NCI-H446 (cell line): Measurements from ENCODE around the gene LBH.
A peak's percentile ranks its signal among the peaks of the same experiment; 100 is the strongest.

Source experiments
- DNase-seq, 2 experiments: peaks; one replicate each; lab custom pipeline; 2025; lab: John Stamatoyannopoulos, UW

Gene LBH

DNA sequence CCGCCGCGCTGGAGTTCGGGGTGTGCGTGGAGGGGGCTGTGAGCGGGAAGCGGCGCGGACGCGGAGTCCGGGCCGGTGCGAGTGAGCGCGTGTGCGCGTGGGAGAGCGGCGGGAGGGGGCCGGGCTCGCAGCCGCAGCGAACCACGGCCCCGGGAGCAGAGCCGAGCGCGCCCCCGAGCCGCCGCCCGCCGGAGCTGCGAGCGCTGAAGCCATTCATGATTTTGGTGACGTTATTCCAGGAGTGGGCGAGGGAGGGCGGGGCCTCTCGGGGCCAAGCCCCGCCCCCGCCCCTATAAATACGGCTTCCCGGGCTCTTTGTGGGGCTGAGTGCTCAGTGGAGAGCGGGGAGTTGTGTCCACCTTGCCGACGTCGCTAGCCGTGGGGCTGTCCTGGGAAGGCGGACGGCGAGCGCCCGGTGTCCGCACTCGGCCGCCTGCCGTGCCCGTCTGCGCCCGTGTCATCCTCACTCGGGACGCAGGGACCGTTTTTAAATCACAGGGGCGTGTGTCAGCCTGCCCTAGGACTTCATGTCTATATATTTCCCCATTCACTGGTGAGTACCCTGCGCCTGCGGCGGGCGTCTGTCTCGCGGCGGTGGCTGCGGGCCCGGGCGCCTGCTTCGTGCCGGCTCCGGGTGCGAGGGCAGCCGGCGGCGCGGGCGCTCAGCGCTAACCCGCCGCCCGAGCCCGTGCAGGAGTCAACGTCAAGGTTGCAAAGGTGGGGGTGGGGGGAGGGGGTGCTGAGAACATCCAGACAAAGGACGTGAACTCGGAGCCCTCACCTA is at the start of gene LBH:
LBH (plus strand) TSS at position 323 of the 784 bp plus-strand sequence; CDS start at position 528, 205 bp downstream.
- peak; percentile 57 to 82 for DNase-seq

GRCh38 chr2:30184035-30184434 is 47.3 kb upstream of the LBH start:
- DNase-seq = no peak

DNA sequence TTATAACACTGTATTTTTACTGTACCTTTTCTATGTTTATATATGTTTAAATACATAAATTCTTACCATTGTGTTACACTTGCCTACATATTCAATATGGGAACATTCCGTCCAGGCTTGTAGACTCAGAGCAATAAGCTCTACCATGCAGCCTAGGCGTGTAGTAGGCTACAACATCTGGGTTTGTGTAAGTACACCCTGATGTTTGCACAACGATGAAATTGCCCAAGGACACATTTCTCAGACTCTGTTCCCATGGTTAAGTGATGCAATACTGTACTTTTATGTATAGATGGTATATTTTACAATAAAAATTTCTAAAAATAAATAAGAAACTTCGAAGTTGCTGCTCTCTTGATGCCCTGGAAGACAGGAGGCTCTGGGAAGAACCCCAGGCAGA is 46.2 kb upstream of the LBH start:
- DNase-seq = no peak

DNA sequence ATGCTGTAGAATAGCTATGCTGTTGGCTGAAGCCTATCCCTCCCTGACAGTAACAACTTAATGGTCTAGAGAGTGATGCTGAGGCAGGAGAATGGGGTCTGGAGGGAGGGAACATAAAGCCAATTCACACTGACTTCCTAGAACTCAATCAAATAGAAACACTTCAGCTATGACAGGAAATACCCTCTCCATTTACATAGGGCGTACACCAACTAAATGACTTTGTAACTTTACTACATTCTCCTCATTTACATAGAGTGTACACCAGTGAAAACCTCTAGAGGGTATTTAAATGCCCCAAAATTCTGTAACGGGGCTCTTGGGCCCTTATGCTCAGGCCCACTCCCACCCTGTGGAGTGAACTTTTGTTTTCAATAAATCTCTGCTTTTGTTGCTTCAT is 43.0 kb upstream of the LBH start:
- no peak for DNase-seq

DNA sequence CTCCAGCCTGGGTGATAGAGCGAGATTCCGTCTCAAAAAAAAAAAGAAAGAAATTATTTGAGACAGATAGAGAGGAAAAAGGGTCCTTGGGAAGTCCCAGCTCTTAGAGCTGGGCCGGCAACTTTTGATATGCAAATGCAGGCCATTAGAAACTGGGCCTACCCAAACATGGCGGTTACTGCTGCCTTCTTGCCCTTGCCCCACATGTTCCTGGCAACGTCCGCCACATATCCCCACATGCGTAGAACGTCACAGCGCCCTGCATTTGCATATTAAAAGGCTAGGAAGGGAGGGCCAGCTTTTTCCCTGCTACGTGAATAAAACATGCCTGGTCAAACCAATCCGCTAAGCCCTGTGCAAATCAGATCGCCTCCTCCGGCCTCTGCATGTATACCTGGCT is 40.7 kb upstream of the LBH start:
- DNase-seq = no peak

DNA sequence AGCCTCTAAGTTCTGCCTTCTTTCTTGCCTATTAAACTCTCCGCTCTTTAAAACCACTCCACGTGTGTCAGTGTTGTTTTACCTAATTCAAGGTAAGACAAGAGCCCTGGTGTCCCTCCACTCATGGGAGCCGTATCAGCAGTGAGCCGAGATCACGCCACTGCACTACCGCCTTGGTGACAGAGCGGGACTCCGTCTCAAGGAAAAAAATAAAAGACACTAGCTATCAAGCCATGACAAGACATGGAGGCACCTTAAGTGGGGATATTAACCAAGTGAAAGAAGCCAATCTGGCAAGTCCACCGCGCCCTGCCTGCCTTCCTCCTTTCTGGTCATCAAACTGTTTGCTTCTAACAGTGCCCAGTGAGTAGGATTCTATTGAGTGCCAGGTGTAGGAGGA is 40.2 kb upstream of the LBH start:
- no peak for DNase-seq

DNA sequence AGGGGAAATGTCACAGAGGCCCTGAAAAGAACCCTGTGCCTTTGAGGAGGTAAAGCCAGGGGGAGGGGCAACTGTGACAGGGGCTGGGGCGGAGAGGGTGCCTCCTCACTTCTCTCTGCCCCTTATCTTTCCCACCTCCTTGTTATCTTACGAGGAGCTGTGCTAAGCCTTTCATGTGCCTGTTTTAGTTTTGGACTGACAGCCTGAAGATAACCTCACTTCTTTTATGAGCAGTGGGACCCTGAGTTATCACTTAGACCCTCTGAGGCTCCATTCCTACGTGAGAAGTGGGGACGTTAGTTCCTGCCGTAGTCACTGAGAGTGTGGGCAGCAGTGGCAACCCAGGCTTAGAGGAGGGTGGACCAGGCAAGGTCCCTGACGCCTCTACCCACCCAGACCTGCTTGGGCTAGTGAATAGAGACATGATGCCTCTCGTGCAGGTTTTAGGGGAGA is 39.5 kb upstream of the LBH start:
- DNase-seq = no peak

GRCh38 chr2:30192314-30192713 is 39.0 kb upstream of the LBH start:
- DNase-seq = no peak

DNA sequence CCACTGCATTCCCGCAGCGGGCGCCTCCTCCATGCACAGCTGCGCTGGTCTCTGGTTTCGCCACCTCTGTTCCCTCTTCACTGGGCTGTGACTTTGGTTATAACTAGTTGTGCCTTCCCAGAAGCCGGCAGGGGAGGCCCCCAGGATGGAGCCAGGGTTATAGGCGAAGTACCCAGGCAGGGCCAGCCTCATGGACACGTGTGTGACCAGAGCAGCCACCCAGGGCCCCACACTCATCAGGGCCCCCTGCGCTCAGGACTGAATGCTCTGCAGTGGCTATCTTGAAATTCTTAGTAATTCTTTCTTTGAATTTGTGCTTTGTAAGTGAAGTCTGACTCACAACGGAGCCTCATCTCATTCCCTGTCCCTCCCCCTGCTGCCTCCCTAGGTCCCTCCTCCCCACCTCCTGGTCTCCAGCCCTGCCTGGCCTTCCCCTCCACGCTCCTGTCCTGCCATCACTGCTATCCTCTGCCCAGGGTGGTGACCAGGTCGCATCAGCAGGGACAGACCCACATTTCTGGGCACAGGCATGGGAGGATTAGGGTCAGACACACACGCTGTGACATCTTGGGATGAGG is 38.1 kb upstream of the LBH start:
- no peak for DNase-seq

DNA sequence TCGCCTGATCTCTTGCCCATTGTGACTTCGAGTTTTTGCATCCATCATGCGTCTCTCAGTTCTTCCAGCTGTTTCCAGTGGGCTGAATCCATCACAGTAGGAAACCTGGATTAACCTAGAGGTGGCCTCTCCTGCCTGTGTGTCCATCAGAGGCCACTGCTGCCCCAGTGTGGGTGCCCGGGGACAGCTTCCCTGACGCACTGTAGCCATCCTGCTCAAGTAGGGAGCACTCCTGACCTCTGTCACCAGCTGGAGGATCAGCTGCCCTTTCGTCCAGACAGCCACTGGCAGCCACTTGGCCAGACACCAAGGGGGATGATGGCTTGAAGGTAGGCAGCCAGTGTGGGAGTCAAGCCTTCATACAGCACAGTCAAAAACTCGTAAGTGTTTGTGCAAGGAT is 36.9 kb upstream of the LBH start:
- DNase-seq = no peak

GRCh38 chr2:30195016-30195415 is 36.3 kb upstream of the LBH start:
- DNase-seq = no peak

DNA sequence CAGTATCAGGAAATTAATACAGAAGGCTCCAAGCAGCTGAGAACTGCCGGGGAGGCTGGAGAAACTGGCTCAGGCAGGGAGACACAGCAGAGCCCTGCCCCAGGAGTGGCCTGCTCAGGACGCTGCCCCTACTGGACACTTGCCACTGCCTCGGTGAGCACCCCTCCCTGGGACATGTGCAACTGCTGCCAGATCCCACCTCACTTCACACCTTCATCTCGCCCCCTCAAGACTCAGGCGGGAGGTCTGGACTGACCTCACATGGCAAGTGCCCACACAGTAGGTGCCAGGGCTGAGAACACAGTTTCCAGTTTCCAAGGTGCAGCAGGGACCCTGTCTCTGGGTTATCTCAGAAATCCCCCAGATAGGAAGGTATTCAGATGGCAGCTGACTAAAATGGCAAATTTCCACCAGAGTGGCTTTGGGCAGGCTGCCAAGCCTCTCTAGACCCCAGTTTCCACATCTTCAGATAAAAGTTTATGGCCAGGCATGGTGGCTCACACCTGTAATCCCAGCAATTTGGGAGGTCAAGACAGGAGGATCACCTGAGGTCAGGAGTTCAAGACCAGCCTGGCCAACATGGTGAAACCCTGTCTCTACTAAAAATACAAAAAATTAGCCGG is 33.7 kb upstream of the LBH start:
- DNase-seq = no peak

GRCh38 chr2:30201990-30202389 is 29.3 kb upstream of the LBH start:
- no peak for DNase-seq

DNA sequence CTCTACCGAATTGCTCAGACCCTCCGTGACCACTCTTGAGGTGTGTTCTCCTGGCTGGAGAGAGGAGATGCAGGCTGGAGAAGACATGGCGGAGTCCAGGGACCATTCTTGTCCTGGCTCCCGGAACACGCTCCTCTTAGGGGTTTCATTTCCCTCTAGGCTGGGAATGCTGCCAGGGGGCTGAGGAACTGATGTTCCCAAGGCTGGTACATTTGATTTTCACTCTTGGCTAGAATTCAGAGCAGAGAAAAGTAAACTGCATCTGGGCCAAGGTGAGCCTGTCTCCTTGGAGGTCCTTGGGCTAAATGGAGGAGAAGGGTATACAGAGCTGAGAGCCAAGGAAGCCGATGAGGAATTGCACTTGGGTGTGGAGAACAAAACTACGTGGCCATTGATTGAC is 28.2 kb upstream of the LBH start:
- DNase-seq = no peak

- no peak for DNase-seq
These were observed 27.1 kb upstream of the LBH start for GRCh38 chr2:30204281-30204680.

DNA sequence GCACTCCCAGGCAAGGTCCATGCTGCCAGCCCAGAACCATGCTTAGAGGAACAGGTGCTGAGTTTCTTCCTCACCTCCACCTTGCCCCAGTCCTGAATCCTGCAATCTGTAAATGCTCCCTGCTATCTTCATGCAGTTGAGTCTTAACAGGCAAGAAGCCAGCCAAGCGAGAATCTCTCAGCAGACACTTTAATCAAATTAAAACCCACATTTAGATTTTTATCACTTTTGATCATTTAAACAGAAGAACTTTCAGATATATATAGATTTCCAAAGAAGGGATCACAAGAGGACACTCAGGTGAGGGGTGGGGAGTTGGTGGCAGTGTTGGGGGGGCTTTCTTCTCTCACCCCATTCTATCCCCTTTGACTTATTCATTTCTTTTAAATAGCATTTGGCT is 25.9 kb upstream of the LBH start:
- DNase-seq = no peak

DNA sequence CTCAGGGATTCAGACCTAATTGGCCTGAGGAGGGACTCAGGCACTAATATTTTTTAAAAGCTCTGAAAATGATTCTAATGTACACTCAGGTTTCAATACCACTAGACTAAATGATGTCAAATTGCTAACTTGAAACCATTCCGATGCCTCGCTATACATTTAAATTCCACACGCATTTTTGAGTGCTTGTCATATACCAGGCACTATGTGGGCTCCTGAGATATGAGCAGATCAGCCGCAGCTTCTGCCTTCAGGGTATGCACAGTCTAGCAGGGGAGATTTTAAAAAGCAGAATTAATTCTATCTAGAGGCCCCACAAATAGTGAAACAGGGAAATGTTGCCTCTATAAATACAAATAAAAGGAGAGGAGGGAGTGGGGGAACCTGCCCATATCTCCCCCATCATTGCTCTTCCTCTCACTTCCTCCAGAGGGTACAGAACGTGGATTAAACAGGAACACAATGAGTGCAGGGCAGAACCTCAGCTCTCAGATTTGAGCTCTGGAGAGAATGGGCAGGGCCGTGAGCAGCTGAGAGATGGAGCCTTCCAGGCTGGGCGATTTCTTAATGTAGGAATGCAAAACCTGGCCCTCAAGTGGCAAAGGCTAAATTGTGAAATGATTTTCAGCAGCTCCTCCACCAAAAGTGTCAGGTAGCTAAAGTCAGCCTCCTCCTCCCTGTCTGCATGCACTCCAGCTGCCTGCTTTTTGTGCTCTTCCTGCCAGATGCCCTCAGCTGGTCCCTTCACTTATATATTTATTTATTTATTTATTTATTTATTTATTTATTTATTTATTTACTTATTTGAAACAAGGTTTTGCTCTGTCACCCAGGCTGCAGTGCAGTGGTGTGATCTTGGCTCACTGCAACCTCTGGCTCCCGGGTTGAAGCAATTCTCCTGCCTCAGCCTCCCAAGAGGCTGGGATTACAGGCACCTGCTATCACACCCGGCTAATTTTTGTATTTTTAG is 24.6 kb upstream of the LBH start:
- DNase-seq = no peak

DNA sequence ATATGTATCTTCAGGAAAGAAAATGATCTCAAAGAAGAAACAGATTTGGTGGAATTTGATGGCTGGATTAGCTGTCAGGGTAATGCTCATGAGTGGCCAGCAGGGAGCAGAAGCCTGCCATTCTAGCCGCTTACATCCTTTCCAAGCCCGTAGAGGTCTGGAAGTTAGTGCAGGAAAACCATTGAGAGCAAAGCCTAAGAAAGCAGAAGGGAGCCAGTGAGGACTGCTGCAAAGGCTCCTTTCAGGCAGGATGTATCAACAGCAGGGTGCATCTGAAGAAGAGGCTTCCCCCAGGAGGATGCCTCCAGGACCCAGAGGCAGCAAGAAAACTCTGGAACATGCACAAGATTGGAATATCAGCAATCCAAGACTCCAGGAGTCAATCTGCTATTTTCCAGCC is 22.9 kb upstream of the LBH start:
- DNase-seq = peak; percentile 27 to 70

- DNase-seq = no peak
These were observed 22.1 kb upstream of the LBH start for GRCh38 chr2:30209227-30209626.

DNA sequence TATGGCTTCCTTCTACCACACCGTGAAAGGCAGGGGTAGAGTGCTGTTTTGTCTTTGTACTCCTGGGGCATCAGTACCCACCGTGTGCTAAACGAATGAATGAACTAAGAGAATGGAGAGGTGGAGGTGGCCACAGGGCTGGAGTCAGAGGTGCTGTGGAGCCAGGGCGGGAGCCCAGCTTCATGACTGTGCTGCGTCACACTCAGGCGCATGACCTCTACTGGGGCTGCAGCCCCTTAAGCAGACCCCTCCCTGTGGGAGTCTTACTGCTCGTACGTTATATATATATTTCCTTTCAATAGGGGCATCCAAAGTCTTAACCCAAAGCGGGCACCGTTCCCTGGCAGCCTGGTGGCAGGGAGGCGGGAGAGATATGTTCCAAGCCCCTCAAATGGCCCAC is 18.0 kb upstream of the LBH start:
- DNase-seq = no peak

DNA sequence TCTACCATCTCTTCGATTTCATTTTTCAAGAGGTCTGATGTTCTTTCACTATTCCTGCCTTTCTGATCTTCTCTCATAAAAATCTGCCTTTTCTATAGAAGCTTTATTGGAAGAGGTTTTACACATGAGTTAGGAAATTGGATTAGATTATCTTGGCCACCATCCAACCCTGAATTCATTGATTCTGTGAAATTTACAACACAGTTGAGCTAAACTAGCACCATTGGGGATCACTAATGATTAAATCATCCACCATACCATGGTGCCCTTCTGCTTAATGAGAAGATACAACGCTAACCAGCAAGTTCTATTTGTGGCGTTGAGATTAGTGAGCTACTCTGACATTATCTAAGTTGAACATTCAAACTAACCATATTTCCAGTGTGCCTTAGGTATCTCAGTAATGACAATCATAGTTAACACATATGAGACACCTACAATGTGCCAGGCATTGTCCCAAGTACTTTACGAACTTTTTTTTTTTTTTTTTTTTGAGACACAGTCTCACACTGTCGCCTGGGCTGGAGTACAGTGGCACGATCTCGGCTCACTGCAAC is 17.3 kb upstream of the LBH start:
- no peak for DNase-seq

DNA sequence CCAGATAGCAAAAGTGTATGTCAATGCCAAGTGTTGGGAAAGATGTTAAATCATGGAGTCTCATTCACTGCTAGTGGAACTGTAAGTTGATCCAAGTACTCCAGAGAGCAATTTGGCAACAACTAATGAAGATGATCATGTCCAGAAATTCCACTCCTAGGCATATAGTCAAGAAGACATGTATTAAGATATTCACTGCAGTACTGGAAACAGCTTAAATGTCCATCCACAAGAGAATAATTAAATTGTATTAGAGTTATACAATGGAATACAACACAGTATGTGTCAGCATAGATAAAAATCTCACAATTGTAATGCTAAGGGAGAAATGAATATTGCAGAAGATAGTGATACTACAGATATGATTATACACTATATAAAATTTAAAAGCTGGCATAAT is 15.2 kb upstream of the LBH start:
- peak in 1 of 2 experiments; percentile 48 for DNase-seq
